SH-SY5Y (cell line): ENCODE data around the gene MAN2B2.

Experiments used
- GATA2 ChIP-seq: IDR thresholded peaks from 2 replicates; pipeline ENCODE4 v1.6.1; 2011; ENCODE audit warnings: mild to moderate bottlenecking, low read depth, low read length
- GATA3 ChIP-seq: IDR thresholded peaks from 2 replicates; pipeline ENCODE4 v1.6.1; 2011; ENCODE audit warnings: low read depth, mild to moderate bottlenecking, low read length, moderate library complexity

DNA sequence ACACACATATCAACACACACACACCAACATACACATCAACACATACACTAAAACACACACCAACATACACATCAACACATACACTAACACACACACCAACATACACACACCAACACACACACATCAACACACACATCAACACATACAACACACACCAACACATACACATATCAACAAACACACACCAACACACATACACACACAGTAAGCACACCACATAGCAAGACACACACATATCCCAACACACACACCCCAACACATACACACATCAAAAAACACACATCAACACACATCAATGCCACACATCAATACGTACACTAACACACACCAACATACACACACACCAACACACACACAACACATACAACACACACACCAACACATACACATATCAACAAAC, 40.9 kb upstream of the MAN2B2 start:
- TF ChIP-seq GATA3, result no peak
- TF ChIP-seq GATA2, result no peak
